Lower leg skin (tissue), 4 donors: ENCODE results near the gene GAGE1. TPM values are rescaled to one million over a fixed set of nuclear protein-coding genes. Genes with fewer than 3 reads are reported as not detected.

Experiments
- DNase-seq, 2 donors: peaks; one replicate each; pipeline ENCODE4 v3.0.0-alpha.2; 2019; ENCODE audit warnings: low spot score in 2 of 2
- H3K4me3 ChIP-seq: fragments of 200-600 bp; sonication (generic); 2 replicates; pipeline ENCODE4 v1.5.1; 2017; ENCODE audit warnings: mild to moderate bottlenecking, low read depth; ENCODE audit not compliant: poor library complexity, severe bottlenecking
- POLR2A ChIP-seq, 2 donors: fragments of 450-650 bp; IDR thresholded peaks; one replicate each; pipeline ENCODE4 v1.6.1; 2016 to 2017; ENCODE audit warnings: antibody characterized with exemption in 2 of 2, mild to moderate bottlenecking in 1 of 2, moderate library complexity in 1 of 2
- WGBS, 2 donors: methylation state at CpG; one replicate each; pipeline ENCODE4 v1.1.5; 2018; 5-methylcytosine and 5-hydroxymethylcytosine counted together
- intact Hi-C: fragments of 100-400 bp; cut with DNase I; formaldehyde crosslinking; loops from one replicate; pipeline ENCODE4 v1.15.0; 2023; ENCODE audit warnings: low total_unique reads
- total RNA-seq, 4 donors: library from RNA; depleted of rRNA; stranded (reverse); fragments of >200 nt; gene quantifications; one replicate each; pipeline ENCODE4 v1.1.0, GENCODE V29; 2016
- TF ChIP-seq, protein P1 (sequence below), 3 donors: fragments of 450-650 bp; IDR thresholded peaks; one replicate each; pipeline ENCODE4 v1.5.1; 2016; ENCODE audit warnings: antibody characterized with exemption in 3 of 3, mild to moderate bottlenecking in 3 of 3, moderate library complexity in 2 of 3

GAGE1 gene
- total RNA-seq, 4 donors from 2014 or later = not detected

DNA sequence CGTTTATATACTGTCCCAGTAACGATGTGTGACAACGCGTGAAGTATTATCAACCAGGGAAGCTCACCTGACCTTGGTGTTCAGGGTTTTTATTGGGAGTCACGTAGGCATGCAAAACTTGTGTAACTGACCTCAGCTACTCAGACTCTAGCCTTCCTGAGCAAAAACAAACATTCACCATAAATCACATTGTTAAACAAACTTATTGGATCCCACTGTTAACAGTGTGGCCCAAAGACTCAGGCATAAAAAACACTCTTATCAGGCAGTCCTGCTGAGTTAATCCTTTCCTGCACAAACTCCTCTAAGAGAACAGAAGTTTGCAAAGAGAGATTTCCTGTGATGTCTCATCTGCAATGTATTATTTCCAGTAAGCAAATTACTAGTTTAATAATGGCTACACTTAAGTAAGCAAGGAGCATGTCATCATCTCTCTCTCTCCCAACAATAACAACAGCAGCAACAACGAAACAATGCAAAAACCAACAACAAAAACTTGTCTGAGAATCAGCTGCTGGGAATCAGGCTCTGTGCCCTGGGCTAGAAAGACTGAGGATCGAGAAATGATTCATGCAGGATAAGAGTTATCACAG lies 12.0 kb downstream of the GAGE1 start:
- no peak for DNase-seq
- TF ChIP-seq, protein P1, sequence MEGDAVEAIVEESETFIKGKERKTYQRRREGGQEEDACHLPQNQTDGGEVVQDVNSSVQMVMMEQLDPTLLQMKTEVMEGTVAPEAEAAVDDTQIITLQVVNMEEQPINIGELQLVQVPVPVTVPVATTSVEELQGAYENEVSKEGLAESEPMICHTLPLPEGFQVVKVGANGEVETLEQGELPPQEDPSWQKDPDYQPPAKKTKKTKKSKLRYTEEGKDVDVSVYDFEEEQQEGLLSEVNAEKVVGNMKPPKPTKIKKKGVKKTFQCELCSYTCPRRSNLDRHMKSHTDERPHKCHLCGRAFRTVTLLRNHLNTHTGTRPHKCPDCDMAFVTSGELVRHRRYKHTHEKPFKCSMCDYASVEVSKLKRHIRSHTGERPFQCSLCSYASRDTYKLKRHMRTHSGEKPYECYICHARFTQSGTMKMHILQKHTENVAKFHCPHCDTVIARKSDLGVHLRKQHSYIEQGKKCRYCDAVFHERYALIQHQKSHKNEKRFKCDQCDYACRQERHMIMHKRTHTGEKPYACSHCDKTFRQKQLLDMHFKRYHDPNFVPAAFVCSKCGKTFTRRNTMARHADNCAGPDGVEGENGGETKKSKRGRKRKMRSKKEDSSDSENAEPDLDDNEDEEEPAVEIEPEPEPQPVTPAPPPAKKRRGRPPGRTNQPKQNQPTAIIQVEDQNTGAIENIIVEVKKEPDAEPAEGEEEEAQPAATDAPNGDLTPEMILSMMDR (IDR thresholded peaks at IDR 0.05) = no peak
- no peak for TF ChIP-seq POLR2A (IDR thresholded peaks at IDR 0.05)
- intact Hi-C loops = no loop called here
- 47 to 67% methylated on average over 7 of the region's 7 CpGs for WGBS, 2 donors
- no peak overlapping the region for H3K4me3 ChIP-seq

DNA sequence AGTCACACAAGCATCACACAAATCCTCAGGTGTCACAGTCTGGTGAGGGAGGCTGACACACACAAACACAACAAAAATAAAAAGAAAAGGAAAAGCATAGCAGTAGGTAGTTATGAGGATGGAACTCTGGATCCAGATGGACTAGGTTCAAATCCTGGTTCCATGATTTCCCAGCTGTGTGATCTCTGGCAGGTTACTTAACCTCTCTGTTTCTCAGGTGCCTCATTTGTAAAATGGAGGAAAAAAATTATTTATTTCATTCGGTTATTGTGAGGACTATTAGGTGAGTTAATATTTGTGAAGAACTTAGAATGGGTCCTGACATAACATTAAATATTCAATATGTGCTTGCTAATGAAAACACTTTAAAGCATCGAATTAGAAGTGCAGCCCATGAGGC lies 19.8 kb downstream of the GAGE1 start:
- intact Hi-C loops = no loop called here
- DNase-seq = no peak
- no peak for TF ChIP-seq POLR2A (IDR thresholded peaks at IDR 0.05)
- TF ChIP-seq, protein P1 (IDR thresholded peaks at IDR 0.05) = no peak
- WGBS, 2 donors = 80 to 89% methylated on average over 2 of the region's 2 CpGs
- H3K4me3 ChIP-seq = no peak overlapping the region

DNA sequence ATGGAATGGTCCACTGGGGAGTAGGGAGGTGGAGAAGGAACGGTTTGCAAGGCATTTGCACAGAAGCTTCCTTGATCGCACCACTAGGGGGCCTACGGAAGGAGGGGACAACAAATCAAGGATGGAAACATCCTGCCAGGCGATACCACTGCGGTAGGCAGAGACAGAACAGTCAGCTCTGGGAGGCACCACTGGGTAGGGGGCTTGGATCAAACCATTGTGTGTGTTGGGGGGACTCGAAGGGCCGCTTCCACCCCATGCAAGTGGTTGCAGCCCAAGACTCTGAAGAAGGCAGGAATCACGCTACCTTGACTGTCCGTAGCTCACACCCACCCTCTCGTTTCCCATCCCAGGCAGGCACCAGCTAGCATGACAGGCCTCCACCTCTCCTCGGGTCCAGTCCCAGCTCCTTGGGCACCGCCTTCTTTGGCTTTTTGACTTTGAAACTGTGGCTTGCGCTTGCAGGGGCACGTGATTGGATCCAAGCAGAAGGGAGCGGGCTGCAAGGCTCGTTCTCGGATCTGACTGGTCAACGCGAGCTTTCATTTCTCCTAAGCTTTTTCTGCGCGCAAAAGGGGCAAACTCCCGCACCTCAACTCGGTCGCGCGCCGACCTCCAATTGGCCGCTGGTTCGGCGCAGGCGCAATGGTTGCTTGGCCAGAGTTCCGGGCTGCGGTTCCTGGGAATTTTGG lies 28.4 kb downstream of the GAGE1 start:
- intact Hi-C loops = no loop called here
- no peak overlapping the region for H3K4me3 ChIP-seq
- WGBS, 2 donors = 71 to 84% methylated on average over 25 to 33 of the region's 33 CpGs
- TF ChIP-seq, protein P1 (IDR thresholded peaks at IDR 0.05) = no peak
- TF ChIP-seq POLR2A (IDR thresholded peaks at IDR 0.05) = no peak
- DNase-seq = no peak

DNA sequence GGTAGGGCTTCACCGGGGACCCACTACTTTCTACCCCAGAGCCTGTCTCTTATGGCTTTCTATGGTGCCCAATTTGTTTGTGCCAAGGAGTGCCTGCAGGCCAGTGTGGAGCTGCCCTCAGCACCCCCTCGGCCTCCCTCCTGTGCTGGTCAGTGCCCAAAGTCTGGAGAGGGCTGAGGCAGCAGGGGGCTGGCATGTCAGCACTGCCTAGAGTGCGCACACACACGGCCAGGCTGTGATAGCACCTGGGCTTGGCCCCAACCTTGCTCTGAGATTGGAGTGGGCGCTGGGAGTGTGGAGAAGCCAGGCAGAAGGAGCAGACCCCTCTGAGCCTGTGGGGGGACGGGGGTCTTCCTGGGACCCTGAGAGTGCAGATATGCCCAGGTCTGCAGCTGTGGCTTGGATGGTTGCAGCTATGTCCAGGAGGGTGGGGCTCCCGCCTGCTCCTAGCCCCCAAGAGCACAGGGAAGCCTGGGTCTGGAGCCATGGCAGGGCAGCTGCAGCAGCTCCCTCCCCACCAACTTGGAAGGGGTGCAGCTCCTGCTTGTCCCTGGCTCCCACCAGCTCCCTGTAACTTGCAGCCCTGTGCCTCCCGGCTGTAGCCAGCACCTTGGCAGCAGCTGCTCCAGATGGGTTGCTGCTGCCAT lies 46.3 kb downstream of the GAGE1 start:
- DNase-seq = no peak
- WGBS, 2 donors = 74% methylated on average over 8 of the region's 8 CpGs; no CpG with 5 or more reads in 1 of the 2 donors
- intact Hi-C loops = no loop called here
- H3K4me3 ChIP-seq = no peak overlapping the region
- TF ChIP-seq, protein P1 (IDR thresholded peaks at IDR 0.05) = no peak
- no peak for TF ChIP-seq POLR2A (IDR thresholded peaks at IDR 0.05)

DNA sequence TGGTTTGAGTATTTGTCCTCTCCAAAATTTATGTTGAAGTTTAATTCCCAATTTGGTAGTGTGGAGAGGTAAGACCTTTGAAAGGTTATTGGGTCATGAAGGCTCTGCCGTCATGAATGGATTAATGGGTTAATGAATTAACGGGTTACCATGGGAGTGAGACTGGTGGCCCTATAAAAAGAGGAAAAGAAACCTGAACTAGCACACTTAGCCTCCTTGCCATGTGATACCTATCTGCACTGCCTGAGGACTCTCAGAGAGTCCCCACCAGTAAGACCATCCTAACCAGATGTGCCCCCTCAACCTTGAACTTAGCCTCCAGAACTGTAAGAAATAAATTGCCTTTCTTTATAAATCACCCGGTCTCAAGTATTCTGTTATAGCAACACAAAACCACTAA lies 57.7 kb downstream of the GAGE1 start:
- no peak for DNase-seq
- intact Hi-C loops = no loop called here
- TF ChIP-seq, protein P1 (IDR thresholded peaks at IDR 0.05) = no peak
- no peak for TF ChIP-seq POLR2A (IDR thresholded peaks at IDR 0.05)
- no peak overlapping the region for H3K4me3 ChIP-seq
- 76 to 80% methylated on average over 3 of the region's 3 CpGs for WGBS, 2 donors

Other genes with a start within 250 kb of the GAGE1 start
- not detected for gene GAGE12C, start 66.8 kb upstream of the GAGE1 start, total RNA-seq
- not detected for gene GAGE12D, start 57.3 kb upstream of the GAGE1 start, total RNA-seq
- not detected for gene GAGE12E, start 47.7 kb upstream of the GAGE1 start, total RNA-seq
- not detected for gene GAGE12F, start 38.2 kb upstream of the GAGE1 start, total RNA-seq
- not detected for gene GAGE12G, start 28.6 kb upstream of the GAGE1 start, total RNA-seq
- gene GAGE12H, start 19.1 kb upstream of the GAGE1 start, total RNA-seq = not detected
- gene GAGE2A, start 9.5 kb upstream of the GAGE1 start, total RNA-seq = not detected
- gene PAGE1, start 97.0 kb downstream of the GAGE1 start, total RNA-seq = not detected
- gene PAGE4, start 230.3 kb downstream of the GAGE1 start, total RNA-seq = not detected